DMS53 treated with DMSO at 0.1 percent for 48 hours (cell line): ENCODE data around the gene UBE2D4.
A peak's percentile ranks its signal among the peaks of the same experiment; 100 is the strongest.
"Not testable (repeated sequence)": the region's sequence is repeated elsewhere in the genome, so short reads cannot be mapped to it uniquely, and the experiment has no call there.

Experiments
- DNase-seq: peaks from one replicate; lab custom pipeline; 2025; ENCODE audit not compliant: unreplicated experiment; lab: John Stamatoyannopoulos, UW

The UBE2D4 gene

DNA sequence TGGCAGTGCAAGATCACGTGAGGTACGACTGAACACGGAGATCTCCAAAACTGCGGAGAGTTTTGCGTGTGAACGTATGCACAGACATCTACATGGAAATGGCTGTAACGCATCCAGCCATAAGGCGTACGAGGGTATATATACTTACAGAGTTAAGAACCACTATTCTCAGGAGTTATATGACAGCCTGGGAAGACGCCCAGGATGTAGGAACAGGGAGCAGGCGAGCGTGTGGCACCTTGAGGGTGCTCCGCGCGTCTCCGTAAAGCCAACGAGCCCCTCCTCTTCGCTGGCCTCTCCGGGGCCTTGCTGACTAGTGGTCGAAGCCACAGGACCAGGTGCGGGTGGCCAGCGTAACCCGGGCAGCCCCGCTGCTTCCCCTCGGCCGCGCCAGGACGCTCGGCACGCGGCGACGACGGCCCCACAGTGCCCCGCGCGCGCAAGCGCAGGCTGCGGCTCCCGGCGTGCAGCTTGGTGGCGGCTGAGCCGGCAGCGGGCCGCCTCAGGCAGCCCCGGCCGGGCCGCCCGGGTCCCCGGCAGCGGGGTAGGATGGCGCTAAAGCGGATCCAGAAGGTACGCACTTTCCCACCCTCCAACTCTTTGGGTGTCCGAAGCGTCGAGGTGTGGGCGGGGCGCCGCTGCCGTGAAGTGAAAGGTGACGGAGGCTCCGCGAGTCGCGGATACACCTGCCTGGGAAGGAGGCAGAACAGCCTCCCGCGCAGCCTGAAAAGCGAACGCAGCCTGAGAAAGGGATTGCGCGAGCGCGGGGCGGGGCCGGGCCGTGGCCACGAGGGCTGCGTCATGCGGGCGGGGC, at the start of gene UBE2D4:
UBE2D4 (plus strand) TSS at position 453 of the 814 bp plus-strand sequence; CDS start at position 550, 97 bp downstream.
- DNase-seq, result peak; percentile 77

DNA sequence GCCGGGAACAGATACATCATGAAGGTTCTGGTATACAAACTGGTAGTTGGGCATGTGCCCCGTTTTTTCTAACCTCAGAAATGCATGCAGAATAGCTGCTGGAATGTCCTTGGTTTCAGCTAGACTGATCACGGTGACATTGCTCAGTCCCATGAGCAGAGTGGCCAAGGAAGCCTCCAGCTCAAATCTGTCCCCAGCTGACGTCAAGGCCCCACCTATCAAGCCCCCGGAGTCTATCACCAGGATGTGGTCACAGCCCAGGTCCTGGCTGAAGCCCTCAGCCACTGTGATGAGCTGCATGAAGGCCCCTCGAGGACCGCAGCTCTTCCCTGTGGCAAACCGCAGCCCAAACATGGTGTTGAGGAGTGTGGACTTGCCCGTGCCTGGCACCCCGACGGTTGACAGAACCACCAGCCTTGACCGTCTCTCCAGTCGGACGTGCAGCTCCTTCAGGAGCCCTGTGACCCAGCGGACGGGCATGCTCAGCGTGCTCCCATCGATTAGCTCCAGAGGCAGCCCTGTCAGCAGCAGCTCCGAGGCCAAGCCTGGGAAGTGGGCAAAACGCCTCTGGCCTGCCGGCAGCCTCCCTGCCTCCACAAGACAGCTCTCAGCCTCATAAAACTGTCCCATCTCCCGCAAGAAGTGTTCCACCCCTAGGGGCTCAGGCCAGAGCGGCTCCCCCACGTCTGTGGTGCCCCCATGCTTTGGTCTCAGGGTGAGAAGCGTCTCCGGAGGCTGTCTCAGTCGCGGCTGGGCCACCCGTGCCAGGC, 49.1 kb upstream of the UBE2D4 start:
- DNase-seq, result no peak

DNA sequence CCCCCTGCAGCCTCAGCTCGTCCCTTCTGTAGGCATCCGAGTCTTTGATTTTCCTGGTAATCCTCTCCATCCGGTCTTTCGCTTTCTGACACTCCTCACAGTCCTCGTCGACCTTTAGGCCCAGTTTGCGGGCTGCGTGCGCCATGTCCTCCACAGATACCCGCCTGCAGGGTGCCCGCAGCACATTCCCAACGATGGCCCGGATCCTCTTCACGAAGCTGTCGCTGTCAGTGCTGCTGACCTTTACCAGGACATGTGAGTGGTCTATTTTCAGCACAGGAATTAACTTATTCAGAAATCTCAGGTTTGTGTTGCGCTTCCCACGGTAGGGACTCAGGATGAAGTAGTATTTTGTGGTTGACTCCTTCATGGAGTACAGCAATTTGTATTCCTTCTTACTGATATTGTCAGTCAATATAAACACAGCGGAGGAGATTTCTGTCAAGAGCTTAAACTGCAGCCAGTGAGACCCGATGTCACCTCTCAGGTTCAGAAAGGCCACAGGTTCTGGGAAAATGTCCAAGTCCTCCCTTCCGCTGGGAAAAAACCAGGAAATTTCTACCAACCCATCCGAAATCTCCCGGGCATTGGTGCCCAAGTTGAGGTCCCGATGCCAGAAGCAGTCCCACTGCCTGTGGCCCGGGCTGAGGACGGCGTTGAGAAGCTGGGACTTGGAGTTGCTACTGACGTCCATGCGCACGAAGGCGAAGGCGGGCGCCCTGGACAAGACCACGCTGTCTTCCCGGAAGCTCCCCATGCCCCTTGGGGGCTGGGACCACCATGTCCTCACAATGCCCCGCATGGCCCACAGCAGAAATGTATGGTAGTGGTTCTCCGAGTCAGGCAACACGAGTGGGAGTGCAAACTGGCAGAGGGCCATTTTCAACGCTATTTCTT, 48.0 kb upstream of the UBE2D4 start:
- no peak for DNase-seq

DNA sequence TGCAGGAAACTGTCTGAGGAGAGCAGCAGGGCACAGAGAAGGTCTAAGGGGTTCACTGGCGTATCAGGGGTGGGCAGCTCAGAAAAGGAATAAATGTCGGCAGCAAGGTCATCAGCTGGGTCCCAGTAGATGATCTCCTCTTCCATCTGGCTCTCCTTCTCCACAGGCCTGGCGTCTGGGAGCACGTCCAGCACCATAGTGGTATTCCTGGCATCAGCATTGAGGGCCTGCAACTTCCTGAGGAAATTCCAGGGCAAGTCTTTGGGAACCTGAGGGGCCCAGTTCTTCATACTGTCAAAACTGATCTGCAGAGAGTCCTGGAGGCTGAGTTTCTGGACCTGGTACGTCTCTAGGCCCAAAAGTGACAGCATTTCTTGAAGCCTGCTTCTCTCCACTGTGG, 47.4 kb upstream of the UBE2D4 start:
- no peak for DNase-seq

DNA sequence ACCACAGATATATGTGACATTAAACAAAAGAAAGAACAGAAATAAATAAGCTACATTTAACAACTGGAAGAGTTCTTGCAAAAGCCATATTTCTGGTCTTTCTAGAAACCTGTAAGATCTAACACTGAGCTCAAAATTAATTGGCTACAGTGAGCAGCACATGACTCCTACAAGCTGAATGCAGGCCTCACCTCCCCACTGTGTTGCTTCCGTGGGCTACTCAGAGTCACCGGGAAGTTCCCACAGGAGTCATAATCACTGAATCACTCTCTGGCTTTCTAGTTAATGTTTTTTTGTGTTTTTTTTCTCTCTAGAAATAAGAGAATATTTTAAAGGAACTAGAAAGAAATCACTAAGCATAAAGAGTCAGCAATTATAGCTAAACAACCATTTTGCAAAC, 46.8 kb upstream of the UBE2D4 start:
- no peak for DNase-seq

DNA sequence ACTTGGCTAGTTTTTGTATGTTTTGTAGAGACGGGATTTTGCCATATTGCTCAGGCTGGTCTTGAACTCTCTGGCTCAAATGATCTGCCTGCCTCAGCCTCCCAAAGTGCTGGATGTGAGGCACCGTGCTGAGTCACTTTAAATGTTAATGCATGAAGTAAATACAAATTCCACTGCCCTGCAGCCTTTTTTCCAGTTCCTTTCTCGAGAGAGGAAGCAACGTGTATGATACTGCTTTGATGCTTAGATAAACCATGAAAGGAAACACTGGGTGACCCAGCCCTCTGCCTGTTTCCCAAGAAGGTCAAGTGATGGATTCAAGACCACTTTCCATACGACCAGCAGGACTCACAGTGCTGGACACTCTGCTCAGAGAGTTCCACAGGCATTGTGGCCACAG, 45.6 kb upstream of the UBE2D4 start:
- DNase-seq, result no peak

DNA sequence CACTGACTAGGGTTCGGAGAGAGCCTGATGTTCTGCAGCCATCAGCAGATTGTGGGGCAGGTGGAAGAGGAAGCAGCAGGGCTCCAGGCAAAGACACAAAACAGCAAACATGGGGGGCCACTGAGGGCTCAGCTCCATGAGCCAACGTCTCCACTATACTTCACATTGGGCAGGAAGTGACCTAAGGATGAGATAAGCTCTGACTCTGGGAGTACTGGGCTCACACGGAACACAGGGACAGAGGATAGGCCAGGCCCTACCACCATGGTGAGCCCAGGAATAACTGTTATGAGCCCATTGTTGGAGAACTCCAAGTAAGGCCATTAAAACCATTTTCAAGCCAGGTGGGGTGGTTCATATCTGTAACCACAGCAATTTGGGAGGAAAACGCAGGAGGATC, 42.0 kb upstream of the UBE2D4 start:
- DNase-seq, result no peak

DNA sequence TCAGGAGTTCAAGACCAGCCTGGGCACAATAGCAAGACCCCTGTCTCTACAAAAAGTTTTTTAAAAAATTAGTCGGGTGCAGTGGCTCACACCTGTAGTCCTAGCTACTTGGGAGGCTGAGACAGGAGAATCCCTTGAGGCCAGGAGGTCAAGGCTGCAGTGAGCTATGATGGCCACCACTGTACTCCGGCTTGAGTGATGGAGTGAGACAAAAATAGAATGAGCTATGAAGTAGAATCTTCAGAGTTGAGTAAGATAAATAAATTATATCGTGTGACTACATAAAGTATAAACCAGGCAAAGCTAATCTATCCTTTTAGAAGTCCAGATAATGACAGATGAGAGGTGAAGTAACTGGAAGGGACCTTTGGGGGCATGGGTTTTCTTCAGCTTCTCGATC, 41.6 kb upstream of the UBE2D4 start:
- no peak for DNase-seq

DNA sequence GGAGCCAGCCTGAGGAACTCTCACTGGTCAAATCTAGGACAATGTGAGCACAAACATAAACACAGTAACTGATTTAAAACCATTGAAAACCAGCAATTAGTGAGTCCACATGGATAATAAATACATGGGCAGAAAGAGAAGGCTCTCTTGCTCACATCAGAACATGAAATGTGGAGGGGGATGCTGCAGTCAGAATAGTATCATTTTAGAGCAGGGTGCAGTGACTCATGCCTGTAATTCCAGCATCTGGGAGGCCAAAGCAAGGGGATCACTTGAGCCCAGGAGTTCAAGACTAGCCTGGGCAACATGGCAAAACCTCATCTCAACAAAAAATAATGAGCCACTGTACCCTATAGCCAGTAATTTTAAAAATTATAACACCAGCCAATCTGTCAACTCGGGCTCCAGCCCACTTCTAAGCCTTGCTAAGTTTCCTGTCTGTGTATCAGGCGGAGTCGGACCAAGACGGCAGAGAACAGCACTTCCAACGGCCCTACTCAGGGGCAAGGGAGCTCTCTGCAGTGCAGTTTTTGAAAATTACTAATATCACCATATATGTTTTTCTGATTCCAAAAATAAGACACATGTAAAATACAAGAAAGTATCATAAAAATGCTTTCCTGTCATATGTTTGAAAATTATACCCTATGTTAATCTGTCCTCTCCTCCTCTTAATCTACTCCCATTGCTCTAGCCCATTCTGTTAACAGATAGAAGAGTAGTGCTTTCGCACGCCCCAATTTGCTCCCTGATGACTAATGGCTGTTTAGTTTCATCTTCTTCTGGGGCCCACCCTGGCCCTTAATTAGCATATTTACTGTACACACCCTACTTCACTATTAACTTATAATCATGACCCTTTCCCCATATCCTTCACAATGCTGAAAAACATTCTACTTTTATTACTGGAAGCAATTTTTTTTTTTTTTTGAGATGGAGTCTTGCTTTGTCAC, 37.0 kb upstream of the UBE2D4 start:
- DNase-seq, result no peak

DNA sequence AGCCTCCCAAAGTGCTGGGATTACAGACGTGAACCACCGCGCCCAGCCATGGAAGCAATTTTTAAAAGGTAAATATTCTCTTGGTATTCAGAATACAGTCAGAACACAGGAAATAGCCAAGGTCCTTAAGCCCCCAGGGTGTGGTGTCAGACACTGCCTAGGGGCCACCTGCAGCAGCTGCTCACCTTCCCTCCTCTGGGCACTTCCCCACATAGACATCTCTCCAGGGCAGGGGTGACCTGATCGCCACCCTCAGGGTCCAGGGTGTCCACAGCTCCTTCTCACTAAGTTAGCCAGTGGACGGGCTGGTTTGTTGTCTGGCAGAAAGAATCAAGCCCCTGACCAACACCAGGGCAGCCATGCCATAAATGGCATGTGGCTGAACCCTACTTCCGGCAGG, 35.8 kb upstream of the UBE2D4 start:
- no peak for DNase-seq

DNA sequence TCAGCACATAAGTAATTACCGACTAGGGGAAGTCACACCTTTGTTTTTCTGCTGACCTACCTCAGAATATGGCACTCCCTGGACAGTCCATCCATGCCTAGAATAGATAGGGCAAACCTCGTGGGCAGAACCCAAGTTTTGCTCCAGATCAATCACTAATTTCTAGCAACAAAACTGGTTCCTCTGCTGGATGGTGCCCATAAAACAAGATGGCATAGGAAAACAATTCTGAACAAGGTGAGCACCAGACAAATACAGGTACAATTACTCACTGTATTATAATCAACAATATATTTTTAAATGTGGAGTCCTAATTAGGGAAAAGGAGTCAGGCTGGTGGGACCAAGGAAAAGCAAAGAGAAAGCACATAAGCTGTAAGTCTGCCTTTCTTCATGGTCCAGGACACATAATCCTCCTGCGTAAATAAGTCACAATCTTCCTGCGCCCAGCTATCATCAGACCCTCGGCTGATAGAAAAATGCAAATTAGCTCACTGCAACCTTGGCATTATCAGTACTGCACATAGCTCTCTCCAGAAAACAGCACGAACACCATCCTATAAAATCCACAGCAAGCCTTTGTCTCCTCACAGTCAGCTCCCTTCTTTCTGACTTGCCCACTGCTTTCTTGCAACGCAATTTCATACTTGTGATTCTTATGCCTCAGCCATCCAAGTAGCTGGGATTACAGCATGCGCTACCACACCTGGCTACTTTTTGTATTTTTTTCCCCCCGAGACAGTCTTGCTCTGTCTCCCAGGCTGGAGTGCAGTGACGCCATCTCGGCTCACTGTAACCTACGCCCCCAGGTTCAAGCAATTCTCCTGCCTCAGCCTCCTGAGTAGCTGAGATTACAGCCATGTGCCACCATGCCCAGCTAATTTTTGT, 34.9 kb upstream of the UBE2D4 start:
- DNase-seq, result no peak

DNA sequence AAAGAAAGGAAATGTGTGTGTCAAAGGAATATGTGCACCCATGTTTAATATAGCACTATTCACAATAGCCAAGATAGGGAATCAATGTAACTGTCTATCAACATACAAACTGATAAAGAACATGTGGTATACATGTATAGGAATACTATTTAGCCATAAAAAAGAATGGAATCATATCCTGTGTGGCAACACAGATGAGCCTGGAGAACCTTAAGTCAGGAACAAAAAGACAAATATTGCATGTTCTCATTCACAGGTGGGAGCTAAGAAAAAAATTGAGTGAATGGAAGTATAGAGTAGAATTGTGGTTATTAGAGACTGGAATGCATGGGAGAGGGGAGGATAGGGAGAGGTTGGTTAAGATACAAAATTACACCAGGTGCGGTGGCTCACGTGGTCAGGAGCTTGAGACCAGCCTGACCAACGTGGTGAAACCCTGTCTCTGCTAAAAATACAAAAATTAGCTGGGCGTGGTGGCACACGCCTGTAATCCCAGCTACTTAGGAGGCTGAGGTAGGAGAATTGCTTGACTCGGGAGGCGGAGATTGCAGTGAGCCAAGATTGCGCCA, 30.3 kb upstream of the UBE2D4 start:
- DNase-seq, result no peak

DNA sequence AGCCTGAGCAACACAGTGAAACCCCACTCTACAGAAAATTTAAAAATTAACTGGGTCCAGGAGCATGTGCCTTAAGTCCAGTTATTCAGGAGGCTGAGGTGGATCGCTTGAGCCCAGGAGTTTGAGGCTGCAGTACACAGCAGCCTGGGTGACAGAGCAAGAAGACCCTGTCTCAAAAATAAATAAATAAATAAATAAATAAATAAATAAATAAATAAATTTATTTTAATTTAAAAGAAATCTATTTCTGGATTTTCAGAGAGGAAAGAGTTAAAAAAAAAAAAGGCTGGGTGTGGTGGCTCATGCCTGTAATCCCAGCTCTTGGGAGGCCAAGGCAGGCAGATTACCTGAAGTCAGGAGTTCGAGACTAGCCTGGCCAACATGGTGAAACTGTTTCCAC, 27.7 kb upstream of the UBE2D4 start:
- DNase-seq, result not testable (repeated sequence)

DNA sequence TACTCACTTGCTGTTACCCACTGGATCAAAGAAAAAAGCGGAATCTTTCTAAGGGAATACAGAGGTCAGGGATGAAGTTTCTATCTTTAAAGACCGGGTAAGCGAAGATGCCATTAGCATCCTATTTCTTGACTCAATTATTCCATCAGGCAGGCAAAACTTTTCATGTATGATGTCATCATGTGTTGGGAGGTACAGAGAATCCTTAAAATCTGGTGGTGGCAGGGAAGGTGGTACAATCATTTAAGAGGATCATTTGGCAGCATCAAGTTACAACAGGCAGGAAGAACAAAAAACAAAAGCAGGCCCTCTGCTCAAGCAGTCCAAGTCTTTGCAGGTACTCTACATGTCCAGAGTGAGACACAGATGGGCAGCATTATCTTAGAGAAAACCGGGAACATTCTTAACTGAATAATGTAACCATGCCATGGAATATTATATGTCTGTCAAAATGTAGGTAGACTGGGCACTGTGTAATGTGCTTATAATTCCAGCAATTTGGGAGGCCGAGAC, 23.6 kb upstream of the UBE2D4 start:
- no peak for DNase-seq

DNA sequence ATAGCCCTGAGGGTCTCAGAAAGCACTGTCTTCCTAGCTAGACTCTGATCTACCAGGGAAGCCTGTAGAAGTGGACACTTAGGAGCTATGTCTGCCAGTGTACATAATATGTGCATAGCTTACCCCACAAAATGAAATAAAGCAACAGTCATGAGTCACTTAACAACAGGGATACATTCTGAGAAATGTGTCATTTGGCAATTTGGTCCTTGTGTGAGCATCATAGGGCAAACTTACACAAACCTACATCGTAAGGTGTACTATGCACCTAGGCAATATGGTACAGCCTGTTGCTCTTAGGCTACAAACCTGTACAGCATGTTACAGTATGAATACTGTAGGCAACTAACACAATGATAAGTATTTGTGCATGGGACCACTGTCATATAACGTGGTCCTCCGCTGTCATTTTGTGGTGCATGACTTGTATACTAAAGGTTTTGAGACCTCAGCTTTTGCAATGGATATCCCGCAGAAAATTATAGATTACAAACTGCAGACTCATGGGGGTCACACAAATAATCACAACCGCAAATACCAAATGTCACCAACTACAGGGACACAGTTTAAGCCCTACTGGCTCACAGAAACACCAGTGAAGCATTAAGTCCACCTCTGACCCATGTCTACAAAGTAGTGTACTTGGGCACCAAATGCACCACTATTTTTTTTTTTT, 21.6 kb upstream of the UBE2D4 start:
- DNase-seq, result no peak

DNA sequence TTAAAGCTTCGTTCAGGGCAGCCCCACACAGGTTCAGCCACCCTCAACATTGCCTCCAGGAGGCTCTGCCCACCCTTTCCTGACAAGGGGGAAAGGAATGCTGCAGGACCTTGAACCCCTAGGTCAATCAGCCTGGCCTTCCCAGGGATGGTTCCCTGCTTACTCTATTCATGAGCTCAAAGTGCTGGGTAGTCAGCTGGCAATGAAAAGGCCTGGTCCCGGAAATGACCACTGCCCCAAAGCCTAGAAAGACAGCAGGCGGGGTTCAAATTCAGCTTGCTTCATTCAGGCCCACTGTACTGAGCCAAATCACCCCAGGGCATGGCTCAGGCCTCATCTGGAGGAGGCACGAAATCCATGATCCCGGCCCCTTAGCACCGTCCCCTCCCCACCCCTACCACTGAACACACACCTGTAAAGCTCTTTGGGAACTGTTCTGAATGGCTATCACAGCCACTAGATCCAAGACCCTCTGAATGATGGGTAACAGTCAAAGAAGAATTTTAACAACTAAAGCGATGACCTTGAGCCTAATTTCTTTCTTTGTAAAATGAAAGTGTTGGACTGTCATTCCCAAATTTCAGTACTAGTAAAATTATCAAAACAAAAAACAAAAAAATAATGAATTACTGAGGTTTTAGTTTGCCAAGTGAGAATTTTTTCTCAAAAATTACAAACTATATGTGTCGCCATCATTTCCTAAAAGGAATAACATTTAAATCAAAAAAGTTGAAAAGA, 20.9 kb upstream of the UBE2D4 start:
- DNase-seq, result no peak

DNA sequence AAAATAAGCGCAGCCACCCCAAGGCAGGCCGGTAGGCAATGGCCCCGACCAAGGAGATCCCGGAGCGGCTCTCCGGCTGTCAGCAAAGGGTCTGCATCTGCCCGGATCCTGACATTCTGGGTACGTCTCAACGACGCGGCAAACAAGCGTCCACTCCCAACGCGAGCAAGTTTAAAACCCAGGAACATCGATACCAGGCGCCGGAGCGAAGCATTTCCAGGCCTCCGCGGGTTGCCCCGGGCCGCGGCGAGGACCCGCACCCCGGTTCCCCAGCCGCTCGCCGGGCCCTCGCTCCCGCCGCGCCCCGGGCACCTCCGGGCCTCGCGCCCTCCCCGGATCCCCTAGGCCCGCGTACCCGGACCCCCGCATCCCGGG, 20.3 kb upstream of the UBE2D4 start:
- DNase-seq, result no peak
